Measurements from ENCODE around the gene RAB6A.

The RAB6A gene

GRCh38 chr11:73637012-73637411 is 123.9 kb downstream of the RAB6A start:
- Histone ChIP-seq H3K36me3 (ENCODE audit: control insufficient read depth, insufficient read depth, low read length) (no peaks in the 10 kb centered on the region), H3K4me1 (ENCODE audit: control insufficient read depth, insufficient read depth, low read length, poor library complexity, severe bottlenecking) (no peaks in the 10 kb centered on the region), H3K9me3 (ENCODE audit: control insufficient read depth, low read length) (no peaks in the 10 kb centered on the region), H3K4me3 (ENCODE audit: insufficient read depth, low read depth, low read length, poor library complexity, severe bottlenecking) (no peak overlapping the region), H3K27me3 (replicated peaks; ENCODE audit: control insufficient read depth, insufficient read depth, low read length, poor library complexity, severe bottlenecking) (no peaks in the 10 kb centered on the region), H3K27ac (ENCODE audit: insufficient read depth, low read length, poor library complexity, severe bottlenecking) (no peak overlapping the region)
- no peak for DNase-seq

GRCh38 chr11:73636249-73636648 is 124.6 kb downstream of the RAB6A start:
- no peak overlapping the region for H3K4me3 ChIP-seq (ENCODE audit: insufficient read depth, low read depth, low read length, poor library complexity, severe bottlenecking)
- no peaks in the 10 kb centered on the region for H3K36me3 ChIP-seq (ENCODE audit: control insufficient read depth, insufficient read depth, low read length)
- H3K27ac ChIP-seq (ENCODE audit: insufficient read depth, low read length, poor library complexity, severe bottlenecking) = no peak overlapping the region
- DNase-seq = no peak
- H3K4me1 ChIP-seq (ENCODE audit: control insufficient read depth, insufficient read depth, low read length, poor library complexity, severe bottlenecking) = no peaks in the 10 kb centered on the region
- no peaks in the 10 kb centered on the region for H3K9me3 ChIP-seq (ENCODE audit: control insufficient read depth, low read length)
- H3K27me3 ChIP-seq (replicated peaks; ENCODE audit: control insufficient read depth, insufficient read depth, low read length, poor library complexity, severe bottlenecking) = no peaks in the 10 kb centered on the region

- Histone ChIP-seq H3K36me3 (ENCODE audit: control insufficient read depth, insufficient read depth, low read length) (no peaks in the 10 kb centered on the region), H3K27ac (ENCODE audit: insufficient read depth, low read length, poor library complexity, severe bottlenecking) (no peak overlapping the region), H3K9me3 (ENCODE audit: control insufficient read depth, low read length) (no peaks in the 10 kb centered on the region), H3K27me3 (replicated peaks; ENCODE audit: control insufficient read depth, insufficient read depth, low read length, poor library complexity, severe bottlenecking) (no peaks in the 10 kb centered on the region), H3K4me3 (ENCODE audit: insufficient read depth, low read depth, low read length, poor library complexity, severe bottlenecking) (no peak overlapping the region), H3K4me1 (ENCODE audit: control insufficient read depth, insufficient read depth, low read length, poor library complexity, severe bottlenecking) (no peaks in the 10 kb centered on the region)
- no peak for DNase-seq
Measured at GRCh38 chr11:73635721-73636120, 125.2 kb downstream of the RAB6A start.

GRCh38 chr11:73633999-73634398 is 126.9 kb downstream of the RAB6A start:
- Histone ChIP-seq H3K4me3 (ENCODE audit: insufficient read depth, low read depth, low read length, poor library complexity, severe bottlenecking) (no peak overlapping the region), H3K27me3 (replicated peaks; ENCODE audit: control insufficient read depth, insufficient read depth, low read length, poor library complexity, severe bottlenecking) (no peaks in the 10 kb centered on the region), H3K27ac (ENCODE audit: insufficient read depth, low read length, poor library complexity, severe bottlenecking) (no peak overlapping the region), H3K36me3 (ENCODE audit: control insufficient read depth, insufficient read depth, low read length) (no peaks in the 10 kb centered on the region), H3K9me3 (ENCODE audit: control insufficient read depth, low read length) (no peaks in the 10 kb centered on the region), H3K4me1 (ENCODE audit: control insufficient read depth, insufficient read depth, low read length, poor library complexity, severe bottlenecking) (no peaks in the 10 kb centered on the region)
- DNase-seq = no peak

- Histone ChIP-seq H3K9me3 (ENCODE audit: control insufficient read depth, low read length) (no peaks in the 10 kb centered on the region), H3K4me3 (ENCODE audit: insufficient read depth, low read depth, low read length, poor library complexity, severe bottlenecking) (no peak overlapping the region), H3K27ac (ENCODE audit: insufficient read depth, low read length, poor library complexity, severe bottlenecking) (no peak overlapping the region), H3K27me3 (replicated peaks; ENCODE audit: control insufficient read depth, insufficient read depth, low read length, poor library complexity, severe bottlenecking) (no peaks in the 10 kb centered on the region), H3K4me1 (ENCODE audit: control insufficient read depth, insufficient read depth, low read length, poor library complexity, severe bottlenecking) (no peaks in the 10 kb centered on the region), H3K36me3 (ENCODE audit: control insufficient read depth, insufficient read depth, low read length) (no peaks in the 10 kb centered on the region)
- no peak for DNase-seq
Measured at GRCh38 chr11:73632996-73633395, 127.9 kb downstream of the RAB6A start.

- DNase-seq = no peak
- no peaks in the 10 kb centered on the region for H3K9me3 ChIP-seq (ENCODE audit: control insufficient read depth, low read length)
Measured at GRCh38 chr11:73629907-73630306, 131.0 kb downstream of the RAB6A start.

DNA sequence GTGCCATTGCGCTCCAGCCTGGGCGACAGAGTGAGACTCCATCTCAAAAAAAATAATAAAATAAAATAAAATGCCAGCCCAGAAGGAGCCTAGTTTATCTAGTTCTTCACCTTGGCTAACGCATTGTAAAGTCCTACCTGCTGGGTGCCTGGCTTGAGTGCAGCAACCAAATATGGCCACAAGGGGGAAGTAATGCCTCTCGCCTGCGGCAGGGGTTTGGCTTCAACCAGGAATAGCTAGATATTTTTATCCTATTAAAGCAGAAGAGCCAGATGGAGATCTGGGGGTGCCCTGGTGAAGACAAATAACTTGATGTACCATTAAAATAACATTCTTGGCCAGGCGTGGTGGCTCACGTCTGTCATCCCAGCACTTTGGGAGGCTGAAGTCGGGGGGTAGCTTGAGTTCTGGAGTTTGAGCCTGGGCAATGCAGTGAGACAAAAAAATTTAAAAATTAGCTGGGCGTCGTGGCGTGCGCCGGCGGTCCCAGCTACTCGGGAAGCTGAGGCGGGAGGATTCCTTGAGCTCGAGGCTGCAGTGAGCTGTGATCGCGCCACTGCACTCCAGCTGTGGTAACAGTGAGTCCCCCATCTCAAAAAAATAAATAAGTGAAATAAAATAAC is 135.1 kb downstream of the RAB6A start:
- H3K4me1 ChIP-seq (ENCODE audit: control insufficient read depth, insufficient read depth, low read length, poor library complexity, severe bottlenecking) = no peaks in the 10 kb centered on the region
- no peaks in the 10 kb centered on the region for H3K9me3 ChIP-seq (ENCODE audit: control insufficient read depth, low read length)
- no peaks in the 10 kb centered on the region for H3K36me3 ChIP-seq (ENCODE audit: control insufficient read depth, insufficient read depth, low read length)
- DNase-seq = peak; percentile 27 to 53 (median 40)
- no peaks in the 10 kb centered on the region for H3K27me3 ChIP-seq (replicated peaks; ENCODE audit: control insufficient read depth, insufficient read depth, low read length, poor library complexity, severe bottlenecking)
- no peak overlapping the region for H3K27ac ChIP-seq (ENCODE audit: insufficient read depth, low read length, poor library complexity, severe bottlenecking)
- no peak overlapping the region for H3K4me3 ChIP-seq (ENCODE audit: insufficient read depth, low read depth, low read length, poor library complexity, severe bottlenecking)

More at GRCh38 chr11:73629907-73630306, 131.0 kb downstream of the RAB6A start:
- no peak overlapping the region for H3K4me3 ChIP-seq (ENCODE audit: insufficient read depth, low read depth, low read length, poor library complexity, severe bottlenecking)
- H3K27me3 ChIP-seq (replicated peaks; ENCODE audit: control insufficient read depth, insufficient read depth, low read length, poor library complexity, severe bottlenecking) = no peaks in the 10 kb centered on the region
- H3K4me1 ChIP-seq (ENCODE audit: control insufficient read depth, insufficient read depth, low read length, poor library complexity, severe bottlenecking) = no peaks in the 10 kb centered on the region
- H3K27ac ChIP-seq (ENCODE audit: insufficient read depth, low read length, poor library complexity, severe bottlenecking) = no peak overlapping the region
- H3K36me3 ChIP-seq (ENCODE audit: control insufficient read depth, insufficient read depth, low read length) = no peaks in the 10 kb centered on the region
